Keratinocyte (primary cell): ENCODE results near the gene DNAJC12. TPM values are rescaled to one million over a fixed set of nuclear protein-coding genes. Genes with fewer than 3 reads are reported as not detected.

Experiments
- DNase-seq: peaks from one replicate; pipeline ENCODE4 v3.0.0-alpha.2; 2011; ENCODE audit warnings: low read depth, missing footprints, low spot score
- FAIRE-seq: peaks from 2 replicates; lab custom pipeline; 2011; peaks lifted over from hg19 to GRCh38; lab: Jason Lieb, UNC
- H2AFZ ChIP-seq: 2 replicates; pipeline ENCODE4 v1.6.0; 2012; ENCODE audit warnings: low read length, control low read depth, inconsistent platforms; ENCODE audit not compliant: control insufficient read depth
- H3K27ac ChIP-seq: 2 replicates; pipeline ENCODE4 v1.5.1; 2011; ENCODE audit warnings: low read length; ENCODE audit not compliant: control insufficient read depth, insufficient read depth
- H3K27me3 ChIP-seq: 3 replicates; pipeline ENCODE4 v1.6.0; 2011; ENCODE audit warnings: low read length; ENCODE audit not compliant: control insufficient read depth, insufficient read depth; ENCODE audit errors: extremely low read depth
- H3K36me3 ChIP-seq, 2 experiments: 2 replicates in 1 of 2; 3 replicates in 1 of 2; pipeline ENCODE4 v1.5.1; 2011; ENCODE audit warnings: low read length in 2 of 2, mild to moderate bottlenecking in 1 of 2; ENCODE audit not compliant: control insufficient read depth in 2 of 2, insufficient read depth in 2 of 2; ENCODE audit errors: extremely low read depth in 1 of 2
- H3K4me1 ChIP-seq: 3 replicates; pipeline ENCODE4 v1.5.1; 2011; ENCODE audit warnings: low read length; ENCODE audit not compliant: control insufficient read depth, insufficient read depth; ENCODE audit errors: extremely low read depth
- H3K4me2 ChIP-seq: 3 replicates; pipeline ENCODE4 v1.6.0; 2011; ENCODE audit warnings: low read depth, low read length; ENCODE audit not compliant: control insufficient read depth, insufficient read depth; ENCODE audit errors: extremely low read depth
- H3K4me3 ChIP-seq, 3 experiments: fragments of 200-600 bp in 1 of 3; sonication (generic) in 1 of 3; 2 replicates in 2 of 3; 3 replicates in 1 of 3; pipeline ENCODE4 v1.5.1; 2011 to 2016; ENCODE audit warnings: low read length in 3 of 3, mild to moderate bottlenecking in 3 of 3, control low read depth in 2 of 3, inconsistent platforms in 1 of 3, low read depth in 1 of 3, mixed read lengths in 1 of 3, mixed run types in 1 of 3, moderate library complexity in 1 of 3; ENCODE audit not compliant: control insufficient read depth in 2 of 3, insufficient read depth in 2 of 3; ENCODE audit errors: extremely low read depth in 1 of 3
- H3K79me2 ChIP-seq: 2 replicates; pipeline ENCODE4 v1.6.0; 2012; ENCODE audit warnings: low read length; ENCODE audit not compliant: control insufficient read depth, insufficient read depth
- H3K9ac ChIP-seq: 3 replicates; pipeline ENCODE4 v1.6.0; 2011; ENCODE audit warnings: low read length; ENCODE audit not compliant: control insufficient read depth, insufficient read depth; ENCODE audit errors: extremely low read depth
- H3K9me1 ChIP-seq: 3 replicates; pipeline ENCODE4 v1.6.0; 2011; ENCODE audit warnings: low read length; ENCODE audit not compliant: control insufficient read depth, insufficient read depth; ENCODE audit errors: extremely low read depth
- H3K9me3 ChIP-seq: 2 replicates; pipeline ENCODE4 v1.5.1; 2012; ENCODE audit warnings: low read depth, low read length; ENCODE audit not compliant: control insufficient read depth
- H4K20me1 ChIP-seq: 3 replicates; pipeline ENCODE4 v1.6.0; 2011; ENCODE audit warnings: low read length; ENCODE audit not compliant: control insufficient read depth, insufficient read depth; ENCODE audit errors: extremely low read depth
- CTCF ChIP-seq, 3 experiments: IDR thresholded peaks in 1 of 3; conservative IDR thresholded peaks in 1 of 3; optimal IDR thresholded peaks in 1 of 3; 2 replicates in 2 of 3; 3 replicates in 1 of 3; pipeline versions ENCODE3 to v1.5.1; 2011; ENCODE audit warnings: low read length in 3 of 3, mild to moderate bottlenecking in 3 of 3, moderate library complexity in 2 of 3, control low read depth in 1 of 3, inconsistent platforms in 1 of 3; ENCODE audit not compliant: insufficient read depth in 2 of 3; ENCODE audit errors: extremely low read depth in 1 of 3
- EZH2 ChIP-seq: IDR thresholded peaks from one replicate; pipeline ENCODE4 v1.6.1; 2012; ENCODE audit warnings: inconsistent platforms, mild to moderate bottlenecking, low read length, moderate library complexity
- dilution Hi-C: fragments of 300-500 bp; cut with MboI; formaldehyde crosslinking; loops from one replicate; pipeline ENCODE4 v1.7.0; 2020; ENCODE audit warnings: low sequenced_read_pairs; ENCODE audit not compliant: extremely low pct_ligation_motif_present
- polyA plus RNA-seq, 5 experiments: library from polyadenylated mRNA; depleted of rRNA in 3 of 5; stranded (reverse) in 3 of 5; stranded (forward) in 1 of 5; unstranded in 1 of 5; fragments of >200 nt; gene quantifications; 1 replicate in 1 of 5; 2 replicates in 3 of 5; 3 replicates in 1 of 5; pipeline versions ENCODE4 v1.2.1 to v1.2.3, GENCODE V29; 2011 to 2012; ENCODE audit warnings: missing spikeins in 2 of 5, low read depth in 1 of 5, low replicate concordance in 1 of 5

DNAJC12 gene
- polyA plus RNA-seq, 1 donor (not counting 4 experiments of a cell fraction or from before 2014, with no cell fraction given) = 0.31 TPM

GRCh38 chr10:67849331-67850011, 11.5 kb upstream of the DNAJC12 start:
- H4K20me1 ChIP-seq = no peaks in the 10 kb centered on the region
- no peaks in the 10 kb centered on the region for H3K9me1 ChIP-seq
- peak overlapping the region; percentile 95 for H3K9ac ChIP-seq
- TF ChIP-seq EZH2 (no peak), CTCF (optimal IDR thresholded peaks at IDR 0.05 in 1 of 3, IDR thresholded peaks at IDR 0.05 in 1 of 3, conservative IDR thresholded peaks at IDR 0.05 in 1 of 3; ENCODE audit: extremely low read depth in 1 of 3, insufficient read depth in 2 of 3, low read length in 3 of 3) (no peak)
- dilution Hi-C loops = no loop called here
- no peaks in the 10 kb centered on the region for H3K27me3 ChIP-seq
- no peaks in the 10 kb centered on the region for H3K79me2 ChIP-seq
- peak overlapping the region; percentile 98 for H2AFZ ChIP-seq
- DNase-seq (peak; percentile 56), FAIRE-seq (peak; percentile 72)
- H3K9me3 ChIP-seq = no peaks in the 10 kb centered on the region
- peak overlapping the region; percentile 65 to 99 (median 96) for H3K4me3 ChIP-seq
- H3K4me2 ChIP-seq = peak overlapping the region; percentile 96
- H3K36me3 ChIP-seq = no peaks in the 10 kb centered on the region
- peak overlapping the region; percentile 96 for H3K27ac ChIP-seq
- H3K4me1 ChIP-seq = peaks cover 3% of the 10 kb centered on the region

- H4K20me1 ChIP-seq = no peaks in the 10 kb centered on the region
- no peaks in the 10 kb centered on the region for H3K4me1 ChIP-seq
- no peak overlapping the region for H3K27ac ChIP-seq
- no peaks in the 10 kb centered on the region for H3K79me2 ChIP-seq
- dilution Hi-C loops = no loop called here
- H3K4me3 ChIP-seq = no peak overlapping the region
- FAIRE-seq (no peak), DNase-seq (no peak)
- H3K9me1 ChIP-seq = no peaks in the 10 kb centered on the region
- no peaks in the 10 kb centered on the region for H3K9me3 ChIP-seq
- H3K36me3 ChIP-seq = no peaks in the 10 kb centered on the region
- no peaks in the 10 kb centered on the region for H3K27me3 ChIP-seq
- H3K4me2 ChIP-seq = no peak overlapping the region
- TF ChIP-seq EZH2 (no peak), CTCF (optimal IDR thresholded peaks at IDR 0.05 in 1 of 3, IDR thresholded peaks at IDR 0.05 in 1 of 3, conservative IDR thresholded peaks at IDR 0.05 in 1 of 3; ENCODE audit: extremely low read depth in 1 of 3, insufficient read depth in 2 of 3, low read length in 3 of 3) (no peak)
- no peak overlapping the region for H2AFZ ChIP-seq
- H3K9ac ChIP-seq = no peak overlapping the region
These were observed 5.3 kb upstream of the DNAJC12 start for GRCh38 chr10:67843284-67843683.
